Measurements from ENCODE around the gene EPAS1. TPM values are rescaled to one million over a fixed set of nuclear protein-coding genes. Genes with fewer than 3 reads are reported as not detected.

The EPAS1 gene
- total and polyA plus RNA-seq, 7 donors = 39.2 to 123 (median 80.4) TPM

GRCh38 chr2:46342566-46343315 is 45.5 kb downstream of the EPAS1 start:
- no peak overlapping the region for H3K4me3 ChIP-seq
- no peaks in the 10 kb centered on the region for H3K27me3 ChIP-seq (ENCODE audit: insufficient read depth in 3 of 3, low read length in 2 of 3)
- no peak for ATAC-seq
- intact Hi-C loops (cut with DNase I) = no loop called here
- H3K36me3 ChIP-seq (ENCODE audit: insufficient read depth in 1 of 2, low read depth in 1 of 2) = peaks cover 0 to 10% of the 10 kb centered on the region in 2 donors
- no peak for DNase-seq
- H3K9me3 ChIP-seq = no peaks in the 10 kb centered on the region
- H3K4me1 ChIP-seq = peaks cover 32% of the 10 kb centered on the region
- H3K27ac ChIP-seq = no peak overlapping the region
- 81 to 85% (median 82%) methylated on average over 9 of the region's 9 CpGs for WGBS, 3 donors
- no peak for TF ChIP-seq CTCF (IDR thresholded peaks at IDR 0.05)

GRCh38 chr2:46344706-46345105 is 47.5 kb downstream of the EPAS1 start:
- Histone ChIP-seq H3K9me3 (no peaks in the 10 kb centered on the region), H3K4me1 (peaks cover 13% of the 10 kb centered on the region), H3K27me3 (ENCODE audit: insufficient read depth in 3 of 3, low read length in 2 of 3) (no peaks in the 10 kb centered on the region), H3K27ac (no peak overlapping the region), H3K4me3 (no peak overlapping the region), H3K36me3 (ENCODE audit: insufficient read depth in 1 of 2, low read depth in 1 of 2) (peaks cover 0 to 13% of the 10 kb centered on the region in 2 donors)
- TF ChIP-seq CTCF (IDR thresholded peaks at IDR 0.05) = no peak
- DNase-seq (no peak), ATAC-seq (no peak)
- intact Hi-C loops (cut with DNase I) = no loop called here
- WGBS, 3 donors = 43 to 58% (median 46%) methylated on average over 5 of the region's 5 CpGs

- DNase-seq (no peak), ATAC-seq (no peak)
- no peak overlapping the region for H3K27ac ChIP-seq
- no peak for TF ChIP-seq CTCF (IDR thresholded peaks at IDR 0.05)
- H3K27me3 ChIP-seq (ENCODE audit: insufficient read depth in 3 of 3, low read length in 2 of 3) = no peaks in the 10 kb centered on the region
- H3K36me3 ChIP-seq (ENCODE audit: insufficient read depth in 1 of 2, low read depth in 1 of 2) = peaks cover 0 to 13% of the 10 kb centered on the region in 2 donors
- WGBS, 3 donors = 55 to 84% (median 69%) methylated on average over 3 of the region's 3 CpGs
- no peak overlapping the region for H3K4me3 ChIP-seq
- peaks cover 7% of the 10 kb centered on the region for H3K4me1 ChIP-seq
- H3K9me3 ChIP-seq = no peaks in the 10 kb centered on the region
- intact Hi-C loops (cut with DNase I) = no loop called here
Measured at GRCh38 chr2:46345775-46346174, 48.6 kb downstream of the EPAS1 start.

GRCh38 chr2:46346719-46347118 is 49.5 kb downstream of the EPAS1 start:
- Histone ChIP-seq H3K36me3 (ENCODE audit: insufficient read depth in 1 of 2, low read depth in 1 of 2) (peaks cover 0 to 13% of the 10 kb centered on the region in 2 donors), H3K9me3 (no peaks in the 10 kb centered on the region), H3K27me3 (ENCODE audit: insufficient read depth in 3 of 3, low read length in 2 of 3) (no peaks in the 10 kb centered on the region), H3K4me1 (peaks cover 17% of the 10 kb centered on the region), H3K4me3 (no peak overlapping the region), H3K27ac (no peak overlapping the region)
- WGBS, 3 donors = 78 to 91% (median 90%) methylated on average over 10 of the region's 10 CpGs
- intact Hi-C loops (cut with DNase I) = no loop called here
- no peak for TF ChIP-seq CTCF (IDR thresholded peaks at IDR 0.05)
- ATAC-seq (no peak), DNase-seq (no peak)

All from psoas muscle (tissue), 8 donors.